Neural progenitor cell (in vitro differentiated cells): ENCODE results near the gene PRR15L. TPM values are rescaled to one million over a fixed set of nuclear protein-coding genes. Genes with fewer than 3 reads are reported as not detected.

Experiments
- DNase-seq: peaks from one replicate; pipeline ENCODE4 v3.0.0-alpha.2; 2016; ENCODE audit warnings: low spot score
- H2AFZ ChIP-seq: fragments of 200-600 bp; sonication (generic); replicated peaks from 2 replicates; pipeline ENCODE4 v1.6.1; 2016; ENCODE audit warnings: antibody characterized with exemption
- H3F3A ChIP-seq: fragments of 200-600 bp; sonication (generic); 2 replicates; pipeline ENCODE4 v1.6.1; 2016; ENCODE audit warnings: antibody characterized with exemption, low read depth
- H3K27ac ChIP-seq: fragments of 200-600 bp; sonication (generic); 2 replicates; pipeline ENCODE4 v1.5.1; 2016; ENCODE audit warnings: mild to moderate bottlenecking
- H3K27me3 ChIP-seq: fragments of 200-600 bp; sonication (generic); 2 replicates; pipeline ENCODE4 v1.6.1; 2016; ENCODE audit warnings: mild to moderate bottlenecking, moderate library complexity
- H3K36me3 ChIP-seq: fragments of 200-600 bp; sonication (generic); 2 replicates; pipeline ENCODE4 v1.5.1; 2016
- H3K4me1 ChIP-seq: fragments of 200-600 bp; sonication (generic); 2 replicates; pipeline ENCODE4 v1.6.1; 2016; ENCODE audit warnings: mixed run types
- H3K4me2 ChIP-seq: fragments of 200-600 bp; sonication (generic); 2 replicates; pipeline ENCODE4 v1.6.1; 2016
- H3K4me3 ChIP-seq: fragments of 200-600 bp; sonication (generic); 2 replicates; pipeline ENCODE4 v1.5.1; 2016
- H3K79me2 ChIP-seq: fragments of 200-600 bp; sonication (generic); 2 replicates; pipeline ENCODE4 v1.6.1; 2016; ENCODE audit warnings: low read depth
- H3K9ac ChIP-seq: fragments of 200-600 bp; sonication (generic); 2 replicates; pipeline ENCODE4 v1.6.1; 2016
- H3K9me3 ChIP-seq: fragments of 200-600 bp; sonication (generic); 2 replicates; pipeline ENCODE4 v1.5.1; 2016; ENCODE audit warnings: low read depth
- H4K20me1 ChIP-seq: fragments of 200-600 bp; sonication (generic); 2 replicates; pipeline ENCODE4 v1.6.1; 2016; ENCODE audit warnings: low read depth
- H3K27ac Mint-ChIP-seq: 3 replicates; pipeline ENCODE4 v1.8.0; 2021; ENCODE audit warnings: mixed read lengths
- H3K27me3 Mint-ChIP-seq: 2 replicates; pipeline ENCODE4 v1.8.0; 2022; ENCODE audit warnings: low read depth, mild to moderate bottlenecking, inconsistent platforms, moderate library complexity, mixed read lengths; ENCODE audit not compliant: insufficient read depth
- H3K36me3 Mint-ChIP-seq: 3 replicates; pipeline ENCODE4 v1.8.0; 2021; ENCODE audit warnings: mixed read lengths
- H3K4me1 Mint-ChIP-seq: 3 replicates; pipeline ENCODE4 v1.8.0; 2021; ENCODE audit warnings: mixed read lengths
- H3K4me3 Mint-ChIP-seq: 3 replicates; pipeline ENCODE4 v1.8.0; 2021; ENCODE audit warnings: mild to moderate bottlenecking, moderate library complexity, mixed read lengths
- H3K9me3 Mint-ChIP-seq: 3 replicates; pipeline ENCODE4 v1.8.0; 2020; ENCODE audit warnings: mixed read lengths
- CTCF ChIP-seq: fragments of 200-600 bp; sonication (generic); IDR thresholded peaks from 2 replicates; pipeline ENCODE4 v1.5.1; 2017; ENCODE audit warnings: antibody characterized with exemption, mild to moderate bottlenecking
- EZH2 ChIP-seq: fragments of 200-600 bp; sonication (generic); IDR thresholded peaks from 2 replicates; pipeline ENCODE4 v1.6.1; 2017; ENCODE audit warnings: antibody characterized with exemption, mild to moderate bottlenecking, moderate library complexity
- EZH2phosphoT487 ChIP-seq: fragments of 200-600 bp; sonication (generic); IDR thresholded peaks from 2 replicates; pipeline ENCODE4 v1.6.1; 2017; ENCODE audit warnings: antibody characterized with exemption
- total RNA-seq: library from RNA; depleted of rRNA; stranded (reverse); fragments of >200 nt; gene quantifications from 2 replicates; pipeline ENCODE4 v1.2.3, GENCODE V29; 2015; ENCODE audit warnings: low replicate concordance

Gene PRR15L
- total RNA-seq, 1 donor from 2014 or later = not detected

GRCh38 chr17:47992216-47992615 is 34.5 kb upstream of the PRR15L start:
- H3K27me3 Mint-ChIP-seq = peaks cover 8% of the 10 kb centered on the region
- H3K27ac ChIP-seq = peak overlapping the region; percentile 91
- H3K9me3 ChIP-seq = no peaks in the 10 kb centered on the region
- H3K4me2 ChIP-seq = peak overlapping the region; percentile 69
- peaks cover 90% of the 10 kb centered on the region for H3K4me1 Mint-ChIP-seq
- no peak overlapping the region for H2AFZ ChIP-seq
- H3K36me3 ChIP-seq = no peaks in the 10 kb centered on the region
- H3K79me2 ChIP-seq = no peaks in the 10 kb centered on the region
- peak overlapping the region; percentile 67 for H3K4me3 Mint-ChIP-seq
- no peaks in the 10 kb centered on the region for H3K9me3 Mint-ChIP-seq
- peak overlapping the region; percentile 93 for H3K27ac Mint-ChIP-seq
- H3K9ac ChIP-seq = no peak overlapping the region
- no peak overlapping the region for H3K4me3 ChIP-seq
- H3K27me3 ChIP-seq = no peaks in the 10 kb centered on the region
- TF ChIP-seq EZH2 = no peak
- TF ChIP-seq CTCF = no peak
- TF ChIP-seq EZH2phosphoT487 = no peak
- no peaks in the 10 kb centered on the region for H3K36me3 Mint-ChIP-seq
- DNase-seq = no peak
- H4K20me1 ChIP-seq = no peaks in the 10 kb centered on the region
- H3K4me1 ChIP-seq = peaks cover 94% of the 10 kb centered on the region
- H3F3A ChIP-seq = peaks cover 89% of the 10 kb centered on the region

GRCh38 chr17:47990962-47991731 is 33.5 kb upstream of the PRR15L start:
- H3K9me3 Mint-ChIP-seq = no peaks in the 10 kb centered on the region
- peak; percentile 89 for DNase-seq
- Histone ChIP-seq H4K20me1 (no peaks in the 10 kb centered on the region), H3K9ac (no peak overlapping the region), H3K27ac (peak overlapping the region; percentile 91), H3K4me1 (peaks cover 99% of the 10 kb centered on the region), H3K4me3 (peak overlapping the region; percentile 22), H3K27me3 (no peaks in the 10 kb centered on the region), H3K9me3 (no peaks in the 10 kb centered on the region), H3K36me3 (no peaks in the 10 kb centered on the region), H3K79me2 (no peaks in the 10 kb centered on the region), H2AFZ (peak overlapping the region; percentile 2), H3F3A (peaks cover 97% of the 10 kb centered on the region), H3K4me2 (peak overlapping the region; percentile 69)
- TF ChIP-seq EZH2 = no peak
- TF ChIP-seq CTCF = no peak
- no peak for TF ChIP-seq EZH2phosphoT487
- H3K4me1 Mint-ChIP-seq = peaks cover 95% of the 10 kb centered on the region
- peak overlapping the region; percentile 98 for H3K27ac Mint-ChIP-seq
- peak overlapping the region; percentile 67 for H3K4me3 Mint-ChIP-seq
- H3K27me3 Mint-ChIP-seq = peaks cover 8% of the 10 kb centered on the region
- no peaks in the 10 kb centered on the region for H3K36me3 Mint-ChIP-seq

DNA sequence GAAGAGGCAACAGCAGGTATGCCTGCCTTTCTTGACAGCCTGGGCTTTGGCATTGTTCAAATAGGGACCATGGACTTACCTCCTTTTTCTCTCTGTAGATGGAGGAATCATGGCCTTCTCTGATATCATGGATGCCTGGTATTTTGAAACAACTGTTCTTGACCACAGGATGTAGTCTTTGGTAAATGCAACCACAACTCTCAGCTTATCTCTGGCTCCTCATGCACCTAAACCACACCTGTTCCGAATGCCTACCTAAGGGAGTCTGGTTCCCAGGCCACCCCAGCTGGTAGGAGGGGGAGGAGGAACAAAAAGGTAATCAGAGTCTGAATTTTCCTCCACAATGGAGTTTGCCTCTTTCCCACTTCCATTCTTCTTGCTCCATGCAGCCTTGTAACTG is 32.0 kb upstream of the PRR15L start:
- H3K27ac ChIP-seq = no peak overlapping the region
- no peaks in the 10 kb centered on the region for H3K9me3 ChIP-seq
- DNase-seq = no peak
- H3K9me3 Mint-ChIP-seq = no peaks in the 10 kb centered on the region
- H3K4me1 ChIP-seq = peaks cover 92% of the 10 kb centered on the region
- peak overlapping the region; percentile 14 for H3K4me2 ChIP-seq
- H3K4me3 Mint-ChIP-seq = peak overlapping the region; percentile 21
- peaks cover 91% of the 10 kb centered on the region for H3K4me1 Mint-ChIP-seq
- H3F3A ChIP-seq = peaks cover 96% of the 10 kb centered on the region
- H2AFZ ChIP-seq = no peak overlapping the region
- no peaks in the 10 kb centered on the region for H3K79me2 ChIP-seq
- TF ChIP-seq EZH2 = no peak
- no peak for TF ChIP-seq CTCF
- no peak for TF ChIP-seq EZH2phosphoT487
- H3K9ac ChIP-seq = no peak overlapping the region
- peaks cover 4% of the 10 kb centered on the region for H3K36me3 Mint-ChIP-seq
- peak overlapping the region; percentile 96 for H3K27ac Mint-ChIP-seq
- H3K36me3 ChIP-seq = no peaks in the 10 kb centered on the region
- no peaks in the 10 kb centered on the region for H4K20me1 ChIP-seq
- no peaks in the 10 kb centered on the region for H3K27me3 ChIP-seq
- no peak overlapping the region for H3K4me3 ChIP-seq
- peaks cover 10% of the 10 kb centered on the region for H3K27me3 Mint-ChIP-seq
